Eye (tissue), 1 donor: ENCODE data around the gene PHRF1.
A peak's percentile ranks its signal among the peaks of the same experiment; 100 is the strongest.

Source experiments
- DNase-seq: peaks from one replicate; pipeline ENCODE4 v3.0.0-alpha.2; 2015

Gene PHRF1

DNA sequence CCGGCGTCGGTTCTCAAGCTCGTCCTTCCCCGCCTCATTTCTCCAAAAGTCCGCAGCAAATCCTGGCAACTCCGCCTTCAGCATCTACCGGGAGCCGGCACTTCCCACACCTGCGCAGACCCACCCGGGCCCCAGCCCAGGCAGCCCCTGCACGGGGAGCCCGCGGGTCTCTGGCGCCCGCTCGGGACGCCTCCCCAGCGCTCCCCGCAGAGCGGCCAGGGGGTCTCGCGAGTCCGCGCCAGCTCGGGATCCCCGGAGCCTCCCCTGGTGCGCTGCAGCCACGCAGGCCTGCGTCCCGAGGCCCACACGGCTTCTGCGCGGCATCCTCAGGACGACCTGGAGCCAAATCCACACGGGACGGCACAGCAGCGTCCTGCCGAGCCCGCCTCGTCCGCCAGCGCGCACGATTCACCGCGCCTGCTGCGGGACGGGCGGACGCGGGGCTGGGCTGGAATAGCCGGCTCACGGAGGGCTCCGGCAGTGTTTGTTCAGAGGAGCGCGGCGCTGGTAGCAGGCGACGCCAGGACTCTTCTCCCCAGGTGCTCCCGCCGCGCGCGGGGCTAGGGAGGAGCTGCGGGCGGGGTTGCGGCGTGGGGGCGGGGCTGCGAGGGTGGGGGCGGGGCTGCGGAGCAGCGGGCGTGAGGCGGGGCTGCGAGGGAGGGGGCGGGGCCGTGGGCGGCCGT, 816 bp upstream of the PHRF1 start:
- peak; percentile 87 for DNase-seq

DNA sequence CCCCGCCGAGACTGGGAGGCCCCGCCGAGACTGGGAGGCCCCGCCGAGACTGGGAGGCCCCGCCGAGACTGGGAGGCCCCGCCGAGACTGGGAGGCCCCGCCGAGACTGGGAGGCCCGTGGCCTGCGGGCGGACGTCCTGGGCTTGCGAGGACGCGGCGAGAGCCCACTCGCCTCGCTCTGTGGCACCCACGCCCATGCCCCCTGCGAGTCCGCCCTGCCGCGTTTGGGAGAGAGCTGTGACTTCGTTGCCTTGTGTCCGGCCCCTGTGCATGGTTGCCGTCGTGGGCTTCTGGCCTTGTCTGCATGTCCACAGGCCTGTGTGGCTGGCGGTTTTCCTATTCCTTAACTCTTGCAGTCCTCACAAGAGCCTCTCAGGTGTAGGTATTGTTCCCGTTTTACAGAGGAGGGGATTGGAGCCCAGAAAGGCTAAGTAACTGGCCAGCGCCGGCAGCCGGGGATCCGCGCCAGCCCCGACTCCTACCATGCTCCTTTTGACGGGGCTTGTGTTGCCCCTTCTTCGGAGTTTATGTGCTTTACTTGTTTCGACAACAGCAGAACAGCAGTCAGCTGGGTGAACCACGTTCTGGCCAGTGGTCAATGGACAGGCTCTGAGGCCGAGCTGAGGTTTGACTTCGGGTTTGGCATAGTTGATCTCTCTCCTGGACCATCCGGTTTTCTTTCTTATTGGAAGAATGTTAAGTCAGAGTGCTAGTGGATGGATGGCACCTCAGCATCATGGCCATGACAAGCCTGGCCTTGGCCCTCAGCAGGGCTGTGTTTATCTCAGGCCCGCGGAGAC, 741 bp downstream of the PHRF1 start:
- no peak for DNase-seq

DNA sequence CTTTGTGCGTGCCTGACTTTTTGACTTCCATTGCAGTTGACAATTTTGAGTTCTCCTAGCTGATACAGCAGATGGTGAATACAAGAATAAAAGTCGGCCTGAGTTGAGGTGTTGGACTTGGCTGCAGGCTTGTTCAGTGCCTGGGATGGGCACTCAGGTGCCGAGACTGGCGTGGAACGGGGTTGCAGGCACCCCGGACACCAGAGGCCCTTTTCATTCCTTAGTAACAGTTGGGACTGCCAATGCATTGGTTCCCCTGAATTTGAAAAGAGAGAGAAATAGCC, 1.3 kb downstream of the PHRF1 start:
- no peak for DNase-seq

DNA sequence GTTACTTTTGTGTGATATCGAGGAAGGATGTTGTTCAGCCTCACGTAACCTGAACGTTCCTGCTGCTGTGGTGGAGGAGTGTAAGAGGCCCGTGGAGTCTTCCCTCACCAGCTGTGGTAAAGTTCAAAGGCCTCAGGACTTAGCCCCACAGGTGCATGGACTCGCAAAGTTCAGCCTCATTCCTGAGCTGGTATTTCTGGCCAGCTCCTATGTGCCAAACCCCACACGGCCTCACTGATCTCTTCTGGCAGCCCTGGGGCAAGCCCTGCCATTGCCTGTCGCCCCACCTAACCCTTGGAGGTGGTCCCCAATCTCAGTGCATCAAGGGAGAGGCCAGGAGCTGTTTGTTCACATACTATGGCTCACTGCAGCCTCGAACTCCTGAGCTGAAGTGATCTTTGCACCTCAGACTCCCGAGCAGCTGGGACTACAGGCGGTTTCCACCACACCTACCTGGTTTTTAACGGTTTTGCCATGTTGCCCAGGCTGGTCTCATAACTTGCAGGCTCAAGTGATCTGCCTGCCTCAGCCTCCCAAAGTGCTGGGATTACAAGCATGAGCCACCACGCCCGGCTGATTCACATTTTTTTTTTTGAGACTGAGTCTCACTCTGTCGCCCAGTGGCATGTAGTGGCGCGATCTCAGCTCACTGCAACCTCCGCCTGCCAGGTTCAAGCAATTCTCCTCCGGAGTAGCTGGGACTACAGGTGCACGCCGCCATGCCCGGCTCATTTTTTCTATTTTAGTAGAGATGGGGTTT, 2.2 kb downstream of the PHRF1 start:
- DNase-seq, result no peak

DNA sequence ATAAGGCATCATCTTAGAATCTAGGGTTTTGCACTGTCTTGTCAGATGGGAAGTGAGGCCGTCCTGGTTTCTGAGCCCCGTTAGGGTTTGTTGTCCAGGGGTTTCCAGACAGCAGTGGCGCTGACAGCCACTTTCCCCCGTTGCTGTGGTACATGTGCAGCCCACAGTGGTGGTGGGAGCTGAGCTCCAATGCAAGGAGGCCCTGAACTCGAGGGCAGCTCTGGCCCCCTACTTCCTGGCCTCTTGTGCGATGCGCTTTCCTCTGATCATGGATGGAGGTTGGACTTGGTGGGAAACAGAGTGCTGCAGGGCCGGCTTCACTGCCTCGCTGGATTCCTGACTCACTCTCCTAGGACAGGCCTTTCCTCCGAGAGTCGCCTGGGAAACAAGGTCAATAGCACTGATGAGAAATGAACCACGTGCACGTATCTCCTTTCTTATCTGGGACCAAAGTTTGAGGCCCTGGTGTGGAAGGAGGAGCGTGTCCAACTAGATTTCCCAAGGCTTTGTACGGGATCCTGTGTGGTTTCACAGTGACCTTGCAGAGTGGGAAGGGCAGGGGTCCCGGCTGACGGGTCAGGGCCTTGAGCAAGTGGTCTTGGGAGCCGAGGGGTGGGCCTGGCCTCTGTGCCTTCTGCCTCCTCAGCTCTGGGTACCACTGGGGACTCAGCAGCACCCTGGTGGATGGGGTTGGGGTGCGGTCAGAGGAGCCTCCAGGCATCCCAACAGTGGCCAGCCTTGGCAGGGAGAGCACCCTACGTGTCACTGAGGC, 3.7 kb downstream of the PHRF1 start:
- DNase-seq, result no peak

DNA sequence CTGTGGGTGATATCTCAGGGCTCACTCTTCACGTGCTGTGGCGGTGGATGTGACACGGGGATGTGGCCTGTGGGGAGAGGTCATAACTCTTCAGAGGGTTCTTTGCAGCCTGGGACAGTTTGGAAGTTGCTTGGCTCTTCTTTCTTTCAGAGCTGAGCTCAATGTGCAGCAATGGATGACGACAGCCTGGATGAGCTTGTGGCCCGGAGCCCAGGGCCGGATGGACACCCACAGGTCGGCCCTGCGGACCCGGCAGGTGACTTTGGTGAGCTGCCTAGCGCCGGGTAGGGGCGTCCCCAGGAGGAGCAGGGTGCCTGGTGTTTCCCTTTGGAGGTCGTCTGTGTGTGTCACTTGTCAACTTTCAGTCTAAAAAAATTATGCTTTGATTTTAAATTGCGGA, 5.1 kb downstream of the PHRF1 start:
- no peak for DNase-seq

DNA sequence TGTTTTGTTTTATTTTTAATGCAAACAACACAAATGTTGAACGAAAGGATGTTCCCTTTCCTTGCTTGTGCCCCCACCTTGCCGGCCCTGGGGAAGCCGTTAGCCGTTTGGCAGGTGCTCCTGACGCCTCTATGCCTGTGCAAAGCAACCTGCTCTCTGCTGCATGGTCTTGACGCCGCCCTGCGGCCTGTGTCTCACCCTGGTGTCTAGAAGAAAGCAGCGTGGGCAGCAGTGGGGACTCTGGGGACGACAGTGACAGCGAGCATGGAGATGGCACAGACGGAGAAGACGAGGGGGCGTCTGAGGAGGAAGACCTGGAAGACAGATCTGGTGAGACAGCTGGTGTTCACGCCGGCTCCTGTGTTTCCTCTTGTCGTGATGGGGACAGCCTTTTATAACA, 5.5 kb downstream of the PHRF1 start:
- DNase-seq, result no peak

DNA sequence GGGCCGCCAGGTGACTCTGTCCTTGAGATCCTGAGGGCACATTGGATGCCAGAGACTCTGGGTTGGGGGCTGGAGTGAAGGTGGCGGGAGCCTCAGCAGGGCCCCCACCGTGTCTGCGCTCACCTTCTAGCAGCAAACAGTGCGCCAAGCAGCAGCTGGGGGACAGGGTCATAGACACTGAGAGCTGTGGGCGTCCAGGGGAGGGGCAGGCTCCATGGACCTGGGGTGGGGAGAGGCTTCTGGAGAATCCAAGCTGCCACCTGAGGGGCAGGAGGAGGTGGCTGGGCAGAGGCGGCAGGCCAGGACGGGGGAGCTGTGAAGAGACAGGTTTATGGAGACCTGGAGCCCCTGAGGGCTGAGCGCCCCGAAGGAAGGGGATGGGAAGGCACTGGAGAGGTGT, 8.0 kb downstream of the PHRF1 start:
- no peak for DNase-seq

DNA sequence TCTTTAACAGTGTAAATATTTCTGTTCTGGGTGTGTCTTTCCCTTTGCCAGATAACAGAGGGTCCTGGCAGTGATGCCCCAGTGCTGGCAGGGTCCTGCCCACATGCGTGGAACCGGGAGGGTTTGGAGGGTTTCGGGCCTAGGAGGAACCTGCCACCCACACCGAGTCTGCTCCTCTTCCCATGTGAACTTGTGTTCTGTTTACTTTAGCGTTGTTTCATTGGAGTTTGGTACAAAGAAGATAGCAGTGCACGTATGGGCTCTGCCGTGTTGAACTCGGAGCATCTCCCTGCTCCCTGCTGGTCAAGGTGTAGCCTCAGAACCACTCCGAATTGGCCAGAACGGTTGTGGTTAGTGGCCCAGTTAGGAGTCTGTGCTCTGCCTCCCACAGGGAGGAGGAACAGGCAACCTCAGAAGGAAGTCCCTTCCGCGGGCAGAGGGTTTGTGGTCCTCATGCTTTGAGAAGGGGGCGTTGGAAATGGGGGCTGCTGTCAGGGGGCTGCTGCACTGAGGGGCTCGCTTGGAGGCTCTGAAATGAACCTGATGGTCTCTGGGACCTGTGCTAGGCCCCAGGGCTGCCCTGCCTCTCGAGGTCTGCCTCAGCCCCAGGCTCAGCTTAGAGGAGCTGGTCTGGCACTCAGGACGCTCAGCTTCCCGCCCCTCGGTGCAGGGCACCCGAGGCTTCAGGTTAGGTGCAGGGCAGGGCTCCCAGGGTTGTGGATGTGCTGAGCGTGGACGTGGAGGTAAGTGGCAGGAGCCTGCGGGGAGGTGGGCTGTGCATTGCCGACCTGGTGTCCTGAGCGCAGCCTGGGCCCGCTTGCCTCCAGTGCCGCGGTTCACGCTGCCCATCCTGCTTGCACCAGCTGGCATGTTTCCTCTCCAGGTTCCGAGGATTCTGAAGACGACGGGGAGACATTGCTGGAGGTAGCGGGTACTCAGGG, 10.4 kb downstream of the PHRF1 start:
- no peak for DNase-seq

DNA sequence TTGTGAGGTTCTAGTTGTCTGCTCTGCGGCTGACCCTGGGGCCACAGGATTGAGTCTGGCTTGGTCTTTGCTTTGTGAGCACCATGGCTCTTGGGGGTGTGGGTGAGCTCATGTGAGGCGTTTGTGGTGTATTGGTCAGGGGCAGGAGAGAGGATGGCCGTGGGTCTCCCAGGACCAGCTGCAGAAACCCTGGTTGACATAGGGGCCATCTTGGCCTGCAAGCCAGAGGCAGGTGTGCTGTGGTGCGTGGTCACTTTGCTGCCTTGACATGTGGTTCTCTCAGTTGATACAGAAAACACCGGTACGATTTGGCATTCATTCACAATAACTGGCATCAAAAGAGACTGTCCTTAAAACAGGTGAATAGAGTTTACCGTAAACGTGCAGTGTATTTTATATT, 11.3 kb downstream of the PHRF1 start:
- no peak for DNase-seq

DNA sequence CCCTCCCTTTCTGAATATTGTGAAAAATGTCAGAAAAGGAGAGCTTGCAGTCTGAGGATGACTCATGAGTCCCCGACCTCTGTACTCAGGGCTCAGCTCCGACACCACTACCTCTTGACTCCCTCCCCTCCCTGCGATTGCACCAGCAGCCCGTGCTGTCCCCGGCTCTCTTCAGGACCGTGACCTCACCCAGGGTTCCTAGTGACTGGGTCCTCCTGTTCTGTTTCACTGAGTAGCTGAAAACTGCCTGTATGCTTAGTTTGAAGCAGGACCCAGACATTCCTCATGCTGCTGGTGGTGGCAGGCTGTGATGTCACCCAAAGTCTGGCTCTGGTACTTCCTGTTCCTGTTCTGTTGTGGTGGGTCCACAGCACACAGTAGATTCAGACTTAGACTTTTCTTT, 11.7 kb downstream of the PHRF1 start:
- no peak for DNase-seq

DNA sequence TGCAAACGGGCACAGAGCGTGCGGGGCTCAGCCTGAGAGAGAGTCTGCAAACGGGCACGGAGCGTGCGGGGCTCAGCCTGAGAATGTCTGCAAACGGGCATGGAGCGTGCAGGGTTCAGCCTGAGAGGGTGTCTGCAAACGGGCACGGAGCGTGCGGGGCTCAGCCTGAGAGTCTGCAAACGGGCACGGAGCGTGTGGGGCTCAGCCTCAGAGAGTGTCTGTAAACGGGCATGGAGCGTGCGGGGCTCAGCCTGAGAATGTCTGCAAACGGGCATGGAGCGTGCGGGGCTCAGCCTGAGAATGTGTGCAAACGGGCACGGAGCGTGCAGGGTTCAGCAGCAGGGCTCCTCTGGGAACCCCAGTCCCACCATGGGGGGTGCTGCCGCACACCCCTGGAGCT, 13.5 kb downstream of the PHRF1 start:
- DNase-seq, result no peak

DNA sequence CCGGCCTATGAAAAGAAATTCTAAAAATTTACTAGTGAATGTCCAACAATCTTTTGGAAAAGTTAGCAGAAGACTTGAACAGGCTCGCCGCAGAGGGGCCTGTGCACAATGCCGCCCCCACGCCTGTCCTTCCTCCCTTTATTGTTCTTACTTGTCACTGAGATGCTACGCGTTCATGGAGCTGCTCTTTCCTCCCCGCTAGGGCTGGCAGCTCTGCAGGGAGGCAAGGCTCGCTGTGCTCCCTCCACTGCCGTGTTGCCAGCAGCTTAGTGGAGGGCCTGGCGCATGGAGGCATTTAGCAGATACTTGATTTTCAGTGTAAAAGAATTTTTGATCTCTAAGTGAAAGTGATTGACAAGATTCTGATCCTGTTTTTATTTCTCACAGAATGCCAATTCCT, 14.7 kb downstream of the PHRF1 start:
- DNase-seq, result no peak

DNA sequence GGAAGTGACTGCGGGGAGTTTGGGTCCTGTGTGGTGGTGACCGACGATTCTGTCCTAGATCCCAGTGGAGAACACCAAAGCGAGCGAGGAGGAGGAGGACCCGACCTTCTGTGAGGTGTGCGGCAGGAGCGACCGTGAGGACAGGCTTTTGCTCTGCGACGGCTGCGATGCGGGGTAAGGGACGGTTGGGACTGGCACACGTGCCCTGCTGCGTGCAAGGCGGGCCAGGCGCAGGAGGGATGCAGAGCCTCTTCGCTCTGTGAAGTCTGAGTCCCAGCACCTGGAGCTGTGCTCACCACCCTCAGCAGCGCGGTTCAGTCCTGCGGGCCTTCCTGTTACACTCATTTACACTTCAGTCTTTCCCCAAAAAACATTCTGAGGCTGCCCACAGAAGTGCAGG, 16.2 kb downstream of the PHRF1 start:
- no peak for DNase-seq

DNA sequence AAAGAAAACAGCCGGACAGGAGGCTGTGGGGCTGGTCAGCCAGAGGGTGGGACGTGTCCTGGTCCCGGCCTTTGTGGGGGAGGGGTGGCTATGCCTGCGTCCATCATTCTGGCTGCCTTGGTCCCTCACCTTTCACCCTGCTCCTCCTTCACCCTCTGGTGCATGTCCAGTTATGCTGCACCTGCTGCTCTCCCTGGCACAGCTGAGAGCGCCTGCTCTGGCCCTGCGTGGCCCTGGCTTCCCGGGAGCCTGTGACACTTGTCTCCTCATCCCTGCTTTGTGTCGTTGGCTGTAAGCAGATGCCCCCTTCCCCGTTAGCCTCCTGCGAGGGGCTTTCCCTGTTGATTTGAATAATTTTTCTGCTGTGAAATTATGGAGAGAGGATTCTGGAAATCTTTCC, 16.6 kb downstream of the PHRF1 start:
- DNase-seq, result no peak

DNA sequence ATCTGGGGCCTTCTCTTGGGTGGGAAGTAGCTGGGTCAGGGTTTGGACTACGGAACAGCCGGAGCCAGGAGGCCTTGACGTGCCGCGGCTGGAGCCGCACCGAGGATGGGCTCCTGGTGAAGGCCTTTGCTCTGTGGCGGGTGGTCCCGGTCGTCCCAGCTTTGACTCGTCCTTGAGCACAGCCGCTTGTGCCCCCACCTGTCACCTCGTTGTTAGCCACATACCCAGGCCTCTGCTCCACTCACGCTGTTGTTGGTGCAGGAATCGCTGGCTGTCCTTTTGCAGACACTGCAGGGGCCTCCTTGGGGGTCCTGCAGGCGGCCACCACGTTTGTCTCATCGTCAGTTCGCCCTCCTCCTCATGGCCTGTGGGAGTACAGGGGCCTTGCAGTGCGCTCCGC, 17.1 kb downstream of the PHRF1 start:
- no peak for DNase-seq

DNA sequence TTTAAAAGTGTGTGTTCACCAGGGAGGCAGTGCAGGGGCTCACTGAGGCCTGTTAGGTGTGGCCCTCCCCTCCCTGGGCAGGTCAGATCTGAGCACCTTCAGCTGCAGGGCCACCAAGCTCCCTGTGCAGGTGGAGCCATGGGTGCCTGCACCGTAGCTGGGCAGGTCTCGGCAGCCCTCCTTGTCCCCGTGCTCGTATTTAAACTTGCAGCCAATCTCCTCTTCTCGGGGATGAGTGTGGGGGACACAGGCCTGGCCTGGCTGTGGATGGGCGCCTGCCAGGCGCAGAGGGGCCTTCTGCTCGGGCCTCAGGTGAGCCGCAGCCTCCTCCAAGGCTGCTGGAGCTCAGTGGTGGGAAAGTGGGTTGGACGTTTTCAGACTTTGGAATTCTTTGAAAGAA, 19.1 kb downstream of the PHRF1 start:
- no peak for DNase-seq

DNA sequence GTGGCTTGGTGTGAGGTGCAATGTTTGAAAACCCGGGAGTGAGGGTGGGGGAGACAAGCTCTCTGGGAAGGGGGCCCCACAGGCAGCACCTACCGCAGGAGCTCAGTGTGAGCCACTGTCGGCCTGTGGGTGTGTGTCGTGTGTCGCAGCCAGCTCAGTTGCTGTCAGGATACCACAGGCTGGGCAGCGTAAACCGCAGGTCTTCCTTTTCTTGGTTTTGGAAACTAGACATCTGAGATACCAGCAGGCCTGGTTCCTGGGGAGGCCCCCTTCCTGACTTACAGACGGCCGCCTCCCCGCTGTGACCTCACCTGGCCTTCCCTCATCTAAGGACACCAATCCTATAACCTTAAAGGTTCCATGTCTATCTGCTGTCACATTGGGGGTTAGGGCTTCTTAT, 20.1 kb downstream of the PHRF1 start:
- no peak for DNase-seq

DNA sequence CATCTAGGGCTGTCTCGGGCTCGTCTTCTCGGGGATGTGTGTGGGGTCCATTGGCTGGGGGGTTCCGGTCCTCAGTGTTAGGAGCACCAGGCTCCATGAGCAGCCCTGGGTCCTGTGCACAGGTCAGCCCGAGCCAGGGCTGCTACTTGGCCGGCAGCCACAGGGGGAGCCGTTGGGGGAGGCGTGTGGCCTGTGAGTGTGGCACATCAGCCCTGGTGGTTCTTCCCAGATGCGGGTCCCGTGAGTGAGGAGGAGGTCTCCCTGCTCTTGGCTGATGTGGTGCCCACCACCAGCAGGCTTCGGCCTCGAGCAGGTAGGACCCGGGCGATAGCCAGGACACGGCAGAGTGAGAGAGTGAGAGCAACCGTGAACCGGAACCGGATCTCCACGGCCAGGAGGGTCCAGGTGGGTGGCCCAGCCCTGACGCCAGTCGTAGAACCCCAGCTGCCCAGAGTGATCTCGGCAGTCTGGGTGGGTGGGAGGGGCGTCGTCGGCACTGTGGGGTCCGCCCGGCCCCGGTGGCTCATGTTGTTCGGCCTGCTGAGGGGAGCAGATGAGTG, 21.0 kb downstream of the PHRF1 start:
- DNase-seq, result no peak

DNA sequence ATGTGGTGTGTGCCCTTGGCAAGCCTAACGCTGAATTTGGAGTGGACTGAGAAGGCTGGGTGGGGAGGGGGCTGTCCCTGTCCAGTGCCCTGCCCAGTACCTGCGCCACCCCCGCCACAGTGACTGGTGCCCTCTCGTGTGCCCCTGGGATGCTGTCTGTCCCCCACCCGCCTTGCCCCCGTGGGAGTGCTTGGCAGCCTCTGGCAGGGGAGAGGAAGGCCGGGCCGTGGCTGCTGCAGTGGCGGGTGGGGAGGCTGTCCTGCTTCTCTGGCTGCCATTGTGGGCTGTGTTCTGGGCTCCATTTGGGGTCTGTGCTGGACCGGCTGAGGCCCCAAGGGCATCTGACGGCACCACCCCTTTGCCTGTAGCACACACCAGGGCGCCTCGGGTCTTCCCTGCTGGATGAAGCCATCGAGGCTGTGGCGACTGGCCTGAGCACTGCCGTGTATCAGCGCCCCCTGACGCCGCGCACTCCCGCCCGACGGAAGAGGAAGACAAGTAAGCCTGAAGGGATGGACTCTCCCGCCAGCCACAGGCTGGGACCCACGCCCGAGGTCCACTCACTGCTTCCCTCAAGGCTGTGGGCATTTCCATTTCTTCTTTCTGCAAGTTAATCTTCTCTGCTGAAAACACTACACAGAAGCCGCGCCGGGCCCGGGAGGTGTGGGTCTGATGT, 21.9 kb downstream of the PHRF1 start:
- DNase-seq, result no peak

DNA sequence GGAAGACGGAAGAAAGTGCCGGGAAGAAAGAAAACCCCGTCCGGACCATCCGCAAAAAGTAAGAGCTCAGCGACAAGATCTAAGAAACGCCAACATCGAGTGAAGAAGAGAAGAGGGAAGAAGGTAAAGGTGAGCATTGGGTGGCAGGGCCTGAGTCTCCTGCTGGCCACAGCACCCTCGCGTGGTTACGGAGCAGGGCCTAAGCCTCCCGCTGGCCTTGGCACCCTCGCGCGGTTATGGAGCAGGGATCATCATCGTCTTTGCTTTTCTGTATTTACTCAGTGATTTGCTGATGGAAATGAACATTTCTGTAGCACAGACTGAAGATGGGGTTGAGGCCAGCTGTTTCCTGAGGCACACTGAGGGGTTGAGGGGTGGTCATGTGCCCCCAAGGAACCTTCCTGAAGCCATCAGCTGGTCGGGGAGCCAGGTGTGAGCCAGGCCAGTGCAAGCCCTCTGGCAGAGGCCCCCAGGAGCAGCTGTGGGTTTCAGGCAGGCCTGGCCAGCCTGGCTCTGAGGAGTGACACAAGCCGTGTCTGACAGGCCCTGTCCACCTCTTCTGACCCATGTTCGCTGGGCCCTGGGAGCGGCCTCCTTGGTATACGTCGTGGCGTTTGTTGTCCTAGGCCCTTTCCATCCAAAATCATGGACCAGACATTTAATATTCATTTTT, 25.4 kb downstream of the PHRF1 start:
- no peak for DNase-seq
